NCI-H1930 (cell line): ENCODE measurements around the gene PSMA2.

Source experiments
- DNase-seq, 2 experiments: peaks; one replicate each; lab custom pipeline; 2025; lab: John Stamatoyannopoulos, UW

The PSMA2 gene

DNA sequence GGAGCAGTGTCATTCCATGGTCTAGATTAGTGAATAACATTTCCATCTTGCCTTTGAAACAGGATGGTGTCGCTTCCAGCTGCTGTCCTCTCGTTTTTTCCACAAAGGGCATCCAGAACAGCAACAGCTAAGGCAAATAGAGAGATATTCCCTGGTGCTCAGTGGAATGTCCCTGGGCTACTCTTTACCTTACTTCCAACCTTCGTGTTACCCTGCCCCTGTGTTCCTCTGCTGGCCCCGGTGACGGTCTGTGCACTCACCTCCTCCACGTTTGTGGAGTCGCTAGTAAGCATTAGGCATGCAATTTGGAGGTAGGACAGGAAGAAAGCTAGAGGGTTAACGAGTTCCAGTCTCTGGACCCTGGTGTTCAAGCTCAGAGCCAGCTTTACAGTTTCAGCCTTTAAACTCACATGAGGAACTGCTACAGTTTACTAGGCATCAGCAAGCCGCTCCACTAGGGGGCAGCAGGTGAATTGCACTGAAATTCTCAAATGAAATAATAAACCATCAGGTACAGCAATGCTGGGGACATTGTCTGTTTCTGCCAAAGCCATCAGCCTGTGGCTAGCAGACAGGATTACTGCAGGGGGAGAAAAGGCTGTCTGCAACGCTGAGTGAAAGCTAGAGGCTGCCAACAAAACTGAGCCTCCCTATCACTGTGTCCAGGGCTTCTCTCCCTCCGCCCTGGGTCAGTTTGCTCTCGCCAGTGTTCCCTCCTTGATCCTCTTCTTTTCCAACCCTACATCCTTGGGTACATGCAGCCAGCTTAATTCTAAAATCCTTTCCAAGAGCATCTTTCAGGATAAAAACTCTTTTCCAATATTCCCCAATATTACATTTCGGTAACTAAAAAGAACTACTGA lies 9.2 kb upstream of the PSMA2 start:
- peak; percentile 44 to 70 for DNase-seq

DNA sequence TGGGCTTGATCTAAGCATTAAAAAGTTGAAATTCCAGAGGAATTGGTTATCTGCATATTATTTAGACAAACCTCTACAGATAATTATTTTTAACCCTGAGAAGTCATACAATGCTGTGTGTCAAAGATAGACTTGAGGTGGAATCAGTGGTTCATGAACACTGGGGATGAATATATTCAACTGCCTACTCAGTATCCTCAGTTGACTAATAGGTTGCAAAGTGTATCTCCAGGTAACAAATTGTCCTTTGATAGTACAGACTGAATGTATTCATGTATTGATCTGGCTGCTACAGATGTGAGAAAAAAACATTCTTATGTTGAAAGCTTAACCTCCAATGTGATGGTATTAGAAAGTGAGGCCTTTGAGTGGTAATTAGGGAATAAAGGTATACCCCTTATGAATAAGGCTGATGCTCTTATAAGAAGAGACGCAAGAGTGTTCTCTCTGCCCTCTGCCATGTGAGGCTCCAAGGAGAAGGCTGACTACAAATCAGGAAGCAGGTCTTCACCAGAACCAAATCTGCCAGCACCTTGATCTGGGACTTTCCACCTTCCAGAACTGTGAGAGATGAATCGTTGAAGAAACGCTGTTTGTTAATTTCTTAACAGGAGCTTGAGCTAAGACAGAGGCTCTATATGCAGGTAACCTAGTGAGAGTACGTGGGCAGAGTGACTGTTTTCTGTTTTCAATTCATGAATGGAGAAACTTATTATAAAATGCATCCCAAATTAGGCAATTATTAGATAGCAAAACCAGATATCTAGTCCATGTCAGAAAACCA lies 7.7 kb upstream of the PSMA2 start:
- DNase-seq = no peak

DNA sequence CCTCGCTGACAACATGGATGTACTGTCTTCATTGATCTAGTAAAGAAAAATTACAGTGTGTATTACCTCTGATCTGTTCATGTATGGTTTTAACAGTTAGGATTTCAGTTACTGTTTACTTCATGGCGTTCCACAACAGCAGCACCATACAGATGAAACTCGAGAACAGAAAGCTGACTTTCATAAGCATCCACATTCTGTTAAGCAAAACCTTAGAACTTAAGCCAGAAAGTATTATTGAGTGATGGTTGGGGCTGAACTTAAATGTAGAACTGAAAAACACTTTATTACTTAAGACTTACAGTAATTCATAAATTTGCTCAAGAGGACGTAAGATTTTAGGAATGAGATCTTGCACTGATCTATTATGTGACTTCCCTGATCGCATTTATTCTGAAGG lies 3.9 kb upstream of the PSMA2 start:
- DNase-seq = no peak

DNA sequence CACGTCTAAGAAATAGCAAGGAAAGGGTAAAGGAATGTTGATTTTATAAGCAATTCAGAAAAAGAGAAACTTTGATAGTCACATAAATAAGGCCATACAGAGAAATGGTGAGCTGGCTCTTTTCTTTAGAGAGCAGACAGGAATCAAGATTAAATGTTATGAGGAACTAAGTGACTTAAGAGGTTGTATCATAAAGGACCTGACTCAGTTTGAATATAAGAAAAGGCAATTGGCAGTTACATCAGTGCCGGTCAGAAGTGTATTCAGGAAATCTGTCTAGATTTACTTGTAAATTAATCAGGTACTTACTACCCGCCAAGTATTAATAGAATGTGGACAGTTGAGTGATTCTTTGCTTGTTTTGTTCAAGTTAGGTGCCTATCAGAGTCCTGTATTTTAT lies 2.3 kb upstream of the PSMA2 start:
- no peak for DNase-seq

DNA sequence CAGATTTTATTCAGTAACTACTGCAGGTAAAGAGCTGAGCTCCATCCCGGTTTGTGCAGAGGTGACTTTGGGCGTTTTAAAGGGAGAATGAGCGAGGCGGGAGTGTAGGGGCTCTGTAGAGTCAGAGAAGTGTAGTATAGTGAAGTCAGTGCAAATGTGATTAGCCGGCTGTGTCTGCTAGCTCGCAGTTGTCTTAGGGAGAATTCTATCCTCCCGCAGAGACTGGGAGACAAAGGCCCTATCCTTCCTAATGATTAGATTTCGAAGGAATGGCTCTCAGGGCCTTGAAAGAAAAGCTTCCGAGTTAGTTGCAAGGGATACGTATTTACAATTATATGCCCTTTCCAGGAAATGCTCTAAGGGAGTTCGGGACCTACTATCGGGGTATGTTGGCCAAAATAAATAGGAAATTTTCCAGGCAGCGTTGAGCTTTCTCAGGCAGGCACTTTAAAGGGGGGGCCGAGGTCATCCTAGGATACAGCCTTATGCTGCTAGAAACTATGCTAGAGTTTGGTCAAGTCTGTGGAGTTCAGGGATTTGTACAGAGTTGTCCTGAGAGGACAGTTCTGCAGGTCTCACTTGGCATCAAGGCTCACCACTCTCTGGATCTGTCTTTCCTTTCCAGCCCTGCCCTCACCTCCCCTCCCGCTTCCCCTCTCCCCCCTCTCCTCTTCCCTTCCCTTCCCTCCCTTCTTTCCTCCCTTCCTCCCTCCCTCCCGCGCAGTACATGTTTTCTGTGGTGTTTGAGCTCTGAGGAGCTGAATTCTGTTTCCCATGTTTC lies 1.0 kb upstream of the PSMA2 start:
- no peak for DNase-seq

DNA sequence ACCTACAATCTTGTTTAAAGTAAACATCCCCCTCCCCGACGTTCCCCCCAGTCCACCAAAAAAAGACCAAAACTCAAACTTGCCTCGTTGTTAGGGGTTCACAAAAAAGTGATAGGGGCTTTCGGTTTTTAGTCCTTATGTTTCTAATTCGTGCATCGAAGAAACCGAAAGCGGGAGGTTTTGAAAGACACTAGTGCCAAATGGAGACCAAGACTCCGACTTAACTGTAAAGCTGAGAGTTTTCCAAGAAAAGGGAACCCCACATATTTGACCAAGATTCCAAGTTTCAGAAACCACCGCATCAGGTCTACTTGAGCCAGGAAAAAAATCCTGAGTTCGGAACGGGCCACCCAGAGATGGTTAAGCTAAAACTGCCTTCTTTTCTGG lies 534 bp downstream of the PSMA2 start:
- DNase-seq = no peak

DNA sequence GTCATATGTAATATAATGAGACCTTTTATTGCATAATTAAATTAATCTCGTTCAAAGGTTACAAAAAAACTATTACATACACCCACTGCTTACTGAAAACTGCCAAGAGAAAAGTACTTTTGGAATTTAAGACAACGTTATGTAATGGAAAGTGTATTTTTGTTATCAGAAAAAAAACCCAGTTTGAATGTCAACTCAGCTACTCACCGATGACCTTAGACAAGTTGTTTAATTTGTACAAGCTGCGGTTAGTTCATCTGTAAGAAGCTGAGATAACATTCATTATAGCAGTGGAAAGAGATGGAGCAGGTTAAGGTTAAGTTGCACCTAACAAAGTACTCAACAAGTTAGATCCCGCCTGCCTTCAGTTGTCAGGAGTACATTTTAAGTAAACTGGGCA lies 1.1 kb downstream of the PSMA2 start:
- no peak for DNase-seq

DNA sequence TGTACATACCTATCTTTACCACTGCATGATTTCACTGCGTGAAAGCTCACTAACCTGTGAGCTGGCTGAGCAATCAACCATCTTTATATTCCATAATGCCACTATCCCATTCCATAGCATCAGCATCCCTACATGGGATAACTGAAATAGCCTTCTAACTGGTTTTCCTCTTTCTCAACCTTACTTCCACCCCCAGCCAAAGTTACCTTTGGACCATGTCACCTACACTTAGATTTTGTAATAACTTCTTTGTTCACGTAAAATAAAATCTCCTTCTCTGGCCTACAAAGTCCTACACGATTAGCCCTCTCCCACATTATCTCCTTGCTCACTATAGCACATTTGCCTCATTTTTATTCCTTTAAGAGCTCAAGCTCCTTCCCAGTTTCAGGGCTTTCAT lies 2.5 kb downstream of the PSMA2 start:
- no peak for DNase-seq

DNA sequence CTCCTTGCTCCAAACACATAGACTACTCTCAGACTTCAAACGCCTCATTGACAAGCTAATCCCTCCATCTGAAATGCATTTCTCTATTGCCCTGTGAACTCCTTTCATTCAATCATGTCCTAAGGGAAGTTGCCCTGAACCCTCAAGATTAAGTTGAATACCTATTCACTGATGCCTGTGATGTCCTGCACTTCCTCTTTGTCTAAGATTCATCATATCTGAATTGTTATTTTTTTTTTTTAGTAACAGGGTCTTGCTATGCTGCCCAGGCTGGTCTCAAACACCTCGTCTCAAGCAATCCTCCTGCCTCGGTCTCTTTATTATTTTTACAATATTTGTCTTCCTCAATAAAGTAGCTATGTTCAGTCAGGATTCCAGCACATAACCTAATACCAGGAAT lies 3.2 kb downstream of the PSMA2 start:
- no peak for DNase-seq

DNA sequence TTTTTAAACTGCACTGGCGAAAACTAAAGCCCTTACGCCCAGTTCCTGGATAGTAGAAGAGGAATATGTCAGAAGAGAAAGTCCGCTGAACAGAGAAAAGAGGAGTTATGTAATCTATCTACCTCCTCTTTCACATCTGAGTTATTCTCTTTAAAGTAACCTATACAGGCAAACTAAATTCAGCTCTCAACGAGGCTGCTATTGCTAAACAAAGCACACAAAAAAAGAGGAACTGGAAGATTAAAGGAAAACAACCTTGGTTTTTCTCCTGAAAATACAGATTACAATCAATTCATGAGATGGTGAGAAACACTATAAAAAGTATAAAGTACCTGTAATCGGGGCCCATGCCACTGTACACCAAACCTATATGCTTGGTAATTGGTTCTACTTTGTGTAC lies 5.8 kb downstream of the PSMA2 start:
- no peak for DNase-seq

DNA sequence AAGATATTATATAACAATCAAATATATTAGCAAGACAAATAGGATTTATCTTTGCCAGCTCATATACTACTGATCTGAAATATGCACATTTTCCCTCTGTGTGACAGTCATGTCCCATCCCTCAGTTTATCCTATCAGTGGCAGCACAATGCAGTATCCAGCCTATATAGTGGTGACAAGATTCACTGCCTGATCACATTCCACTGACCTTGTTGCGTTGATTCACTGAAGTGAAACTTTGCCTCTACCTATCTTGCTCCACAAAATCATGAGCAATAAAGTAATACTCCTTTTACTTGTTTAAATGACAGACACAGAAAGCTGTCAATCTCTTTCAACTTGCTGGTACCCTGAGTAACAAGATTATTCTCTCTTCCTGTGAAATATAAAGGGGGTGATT lies 6.3 kb downstream of the PSMA2 start:
- no peak for DNase-seq

DNA sequence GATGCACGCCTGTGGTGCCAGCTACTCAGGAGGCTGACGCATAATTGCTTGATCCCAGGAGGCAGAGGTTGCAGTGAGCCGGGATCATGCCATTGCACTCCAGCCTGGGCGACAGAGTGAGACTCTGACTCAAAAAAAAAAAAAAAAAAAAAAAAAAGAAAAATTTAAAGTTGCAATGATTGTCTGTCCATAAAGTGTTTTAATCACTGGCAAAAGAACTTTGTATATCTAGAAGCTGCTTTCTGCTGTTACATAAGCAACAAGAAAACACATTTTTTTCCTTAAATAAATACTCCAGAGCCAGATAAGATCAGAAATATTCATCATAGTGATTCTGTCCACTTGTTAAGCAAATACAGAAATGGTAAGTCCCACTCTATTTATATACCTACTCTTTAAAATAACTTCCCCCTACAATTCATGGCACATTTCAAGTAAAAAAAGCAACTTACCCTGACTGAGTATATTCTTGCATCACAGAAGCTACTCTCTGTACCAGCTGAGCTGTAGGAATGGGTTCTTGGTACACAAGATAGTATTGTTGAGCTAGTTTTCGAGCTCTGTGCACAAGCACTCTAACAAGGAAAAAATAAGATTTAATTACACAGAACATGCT lies 7.6 kb downstream of the PSMA2 start:
- no peak for DNase-seq

DNA sequence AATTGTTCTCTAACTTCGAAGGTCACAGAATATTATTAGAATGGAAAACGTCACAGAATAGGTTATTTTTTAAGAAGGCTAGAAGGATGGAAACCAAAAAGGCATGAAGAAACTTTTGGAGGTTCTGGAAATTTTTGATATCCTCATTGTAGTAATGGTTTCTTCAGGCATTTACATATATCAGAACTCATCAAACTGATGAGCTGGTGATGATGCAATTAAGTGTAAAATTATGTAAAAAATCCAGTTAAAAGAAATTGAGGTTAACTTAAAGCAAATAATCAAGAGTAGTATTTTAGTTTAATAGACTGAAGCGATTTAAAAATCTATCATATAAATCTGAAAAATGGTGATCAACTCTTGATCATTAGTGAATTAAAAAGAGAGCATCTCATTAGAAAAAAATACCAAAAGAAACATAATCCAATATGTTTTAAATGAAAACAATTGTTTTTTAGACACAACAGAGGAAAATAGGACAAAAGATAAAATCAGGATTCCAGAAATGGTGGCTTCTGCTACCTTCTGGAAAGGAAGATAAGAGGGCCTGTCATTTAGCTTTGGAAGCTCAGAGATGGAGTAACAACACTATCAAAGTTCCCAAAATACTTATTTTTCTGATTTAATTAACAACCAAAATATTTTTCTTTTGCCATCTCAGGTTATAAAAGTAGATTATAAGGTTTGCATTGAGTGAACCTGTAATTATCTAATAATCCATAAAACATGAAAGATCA lies 9.8 kb downstream of the PSMA2 start:
- DNase-seq = no peak

DNA sequence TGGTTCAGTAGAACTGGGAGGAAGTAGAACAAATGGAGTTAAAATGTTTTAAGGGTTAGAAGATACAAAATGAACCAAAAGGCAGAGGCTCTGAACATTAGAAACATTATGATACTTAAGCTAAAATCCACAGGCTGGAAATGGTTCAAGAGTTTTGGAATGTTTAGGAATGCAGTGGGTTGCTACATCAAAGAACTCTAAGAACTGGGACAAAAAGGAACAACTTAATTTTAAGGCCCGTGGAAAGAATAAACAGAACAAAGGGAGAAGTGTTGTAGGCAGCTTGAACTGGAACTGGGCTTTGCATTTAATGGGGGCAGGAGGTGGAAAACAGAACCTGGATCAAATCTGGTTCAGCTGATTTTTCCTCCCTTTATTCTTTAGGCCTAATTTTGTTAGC lies 16.6 kb downstream of the PSMA2 start:
- DNase-seq = no peak

DNA sequence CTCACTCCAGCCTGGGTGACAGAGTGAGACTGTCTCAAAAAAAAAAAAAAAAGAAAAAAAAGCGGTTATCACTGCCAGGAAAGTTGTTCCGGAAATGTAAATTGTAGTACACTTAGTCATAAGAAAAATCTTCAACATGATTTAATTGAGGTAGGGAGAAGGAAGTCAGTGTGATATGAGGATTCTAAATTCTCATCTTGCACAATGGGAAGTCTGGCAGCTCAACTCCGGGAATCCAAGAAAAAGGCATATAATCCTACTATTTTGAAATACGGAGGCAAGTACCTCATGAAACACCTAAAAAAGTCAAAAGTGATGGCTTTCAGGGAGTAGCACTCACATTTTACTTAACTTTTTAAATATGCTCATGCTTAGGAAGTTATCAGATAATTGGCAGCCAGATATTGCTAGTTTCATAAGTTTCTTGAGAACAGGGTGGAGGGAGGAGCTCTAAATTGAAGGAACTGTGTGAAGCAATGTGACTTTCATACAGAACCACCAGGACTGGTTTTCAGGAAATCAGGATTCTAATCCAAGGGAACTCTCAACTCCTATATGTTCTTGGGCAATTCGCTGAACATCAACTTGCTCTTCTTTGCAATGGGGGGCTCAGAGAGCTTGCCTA lies 17.4 kb downstream of the PSMA2 start:
- no peak for DNase-seq

DNA sequence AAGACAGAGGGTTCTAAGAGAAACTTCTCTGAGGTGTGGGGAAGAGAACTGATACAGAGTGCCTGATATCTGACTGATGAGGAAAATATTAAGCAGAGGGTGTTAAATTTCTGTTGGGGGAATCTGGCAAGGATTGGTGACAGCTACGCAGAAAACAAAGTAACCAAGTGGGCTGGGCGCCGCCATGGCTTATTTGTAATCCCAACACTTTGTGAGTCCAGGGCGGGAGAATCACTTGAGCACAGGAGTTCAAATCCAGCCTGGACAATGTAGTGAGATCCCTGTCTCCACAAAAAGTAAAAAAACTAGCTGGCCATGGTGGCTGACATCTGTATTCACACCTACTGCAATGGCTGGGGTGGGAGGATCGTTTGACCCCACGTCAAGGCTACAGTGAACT lies 18.0 kb downstream of the PSMA2 start:
- no peak for DNase-seq

DNA sequence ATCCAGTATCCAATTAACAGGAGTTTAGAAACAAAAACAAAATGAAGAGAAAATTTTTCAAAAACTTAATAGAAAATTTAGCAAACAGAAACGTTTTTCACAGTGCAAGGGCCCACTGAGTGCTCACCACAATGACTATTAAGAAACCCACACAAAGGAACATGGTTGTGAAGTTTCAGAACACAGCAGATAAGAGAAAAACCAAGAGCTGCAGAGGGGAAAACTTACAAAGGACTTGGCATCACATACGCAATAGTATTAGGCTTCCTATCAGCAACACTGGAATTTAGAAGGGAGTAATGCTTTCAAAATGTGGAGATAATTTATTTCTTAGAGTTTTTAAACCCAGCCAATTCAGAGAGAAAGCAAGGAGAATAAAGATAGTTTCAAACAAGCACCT lies 18.4 kb downstream of the PSMA2 start:
- DNase-seq = no peak

DNA sequence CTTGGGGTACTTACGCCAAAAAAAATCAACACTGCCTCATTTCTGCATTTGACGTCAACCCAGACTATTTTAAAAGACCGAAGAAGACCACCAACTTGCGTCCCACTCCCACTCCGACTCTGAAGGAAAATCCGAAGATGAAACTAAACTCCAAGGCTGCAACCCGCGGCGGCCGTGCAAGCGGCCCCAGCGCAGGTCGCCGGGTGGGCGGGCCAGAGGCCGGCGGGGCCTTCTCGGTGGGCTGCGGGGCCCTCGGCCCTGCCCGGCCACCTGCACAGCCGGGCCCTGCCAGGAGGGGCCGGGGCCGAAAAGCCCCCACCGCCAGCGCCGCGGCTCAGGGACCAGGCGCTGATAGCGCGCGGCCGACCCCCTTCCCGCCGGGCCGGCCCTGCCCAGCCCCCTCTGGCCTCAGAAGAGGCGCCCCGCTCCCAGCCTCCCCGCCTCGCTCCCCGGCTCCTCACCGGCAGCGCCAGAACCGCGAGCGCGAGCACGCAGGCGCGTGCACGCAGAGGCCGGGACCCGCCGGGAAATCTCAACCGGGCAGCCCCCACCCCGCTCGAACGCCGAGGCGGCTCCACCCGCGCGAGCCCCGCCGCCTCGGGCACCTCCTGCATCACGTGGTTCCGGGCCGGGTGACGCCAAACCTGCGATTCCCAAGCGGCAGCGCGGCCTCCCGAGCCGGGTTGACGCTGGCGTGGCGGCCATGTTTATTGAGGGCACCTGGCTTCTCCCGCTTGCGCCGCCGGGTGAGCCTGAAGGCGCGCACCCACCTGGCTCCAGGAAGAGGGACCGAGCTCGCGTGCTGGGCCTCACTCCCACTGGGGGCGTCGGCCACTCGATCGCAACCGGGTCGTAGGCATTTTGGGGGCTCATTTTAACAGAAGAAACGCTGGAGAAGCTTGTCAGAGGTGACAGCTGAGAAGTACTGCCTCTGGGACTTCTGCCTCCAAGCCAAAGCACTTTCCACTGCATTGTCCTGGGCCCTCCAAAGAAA lies 20.2 kb downstream of the PSMA2 start, which contains the start of gene C7orf25:
TSS of gene C7orf25 (minus strand) at position 617 of the 994 bp plus-strand sequence. CDS start 1,170 bp downstream, outside the sequence.
- DNase-seq = peak; percentile 90 to 95

DNA sequence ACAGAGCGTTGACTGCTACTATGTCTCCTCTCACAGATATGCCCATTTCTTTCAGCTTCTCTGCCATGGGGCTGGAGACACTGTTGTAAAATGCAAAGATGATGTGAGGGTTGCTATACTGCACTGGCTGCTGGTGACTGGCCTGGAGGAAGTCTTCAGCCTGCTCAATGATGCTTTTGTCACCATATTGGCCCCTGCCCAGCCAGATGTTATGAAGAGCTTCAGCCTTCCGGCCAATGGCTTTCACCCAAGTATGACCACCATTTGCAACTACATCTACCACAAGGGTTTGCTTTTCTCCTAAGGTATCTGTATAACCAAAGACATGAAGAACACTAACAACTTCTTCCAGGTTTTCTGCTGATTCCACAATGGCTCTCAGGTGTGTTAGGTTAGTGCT lies 21.7 kb downstream of the PSMA2 start:
- no peak for DNase-seq

DNA sequence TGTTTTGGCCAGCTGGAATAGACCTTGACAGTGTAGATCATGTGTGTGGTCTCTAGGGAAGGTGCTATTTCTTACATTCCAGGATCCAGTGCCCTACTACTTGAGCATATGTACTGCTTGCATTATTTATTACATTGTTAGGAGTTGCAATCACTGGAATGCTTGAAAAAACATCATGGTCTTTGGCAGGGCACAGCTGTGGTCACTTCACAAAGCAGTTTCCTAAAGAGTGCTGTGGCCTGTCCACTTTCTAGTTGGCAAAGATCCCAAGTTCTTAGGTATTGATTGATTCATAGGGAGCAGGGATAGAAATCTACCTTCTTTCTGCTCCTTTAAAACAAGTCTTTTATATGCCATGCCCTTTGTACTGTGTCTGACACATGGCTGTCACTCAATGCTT lies 24.7 kb downstream of the PSMA2 start:
- no peak for DNase-seq
